Karpas-422 (cell line): ENCODE results near the gene FNIP1. TPM values are rescaled to one million over a fixed set of nuclear protein-coding genes. Genes with fewer than 3 reads are reported as not detected.

Source experiments
- DNase-seq: peaks from one replicate; pipeline ENCODE4 v3.0.0-alpha.2; 2015
- H2AFZ ChIP-seq: fragments of 200-600 bp; sonication (generic); 2 replicates; pipeline ENCODE4 v1.6.1; 2014; ENCODE audit warnings: antibody characterized with exemption, low read length, mixed read lengths
- H3K27ac ChIP-seq: fragments of 200-600 bp; sonication (generic); 2 replicates; pipeline ENCODE4 v1.5.1; 2014; ENCODE audit warnings: mild to moderate bottlenecking, low read length, moderate library complexity
- H3K27me3 ChIP-seq: fragments of 200-600 bp; sonication (generic); 2 replicates; pipeline ENCODE4 v1.6.1; 2014; ENCODE audit warnings: low read length, mixed read lengths
- H3K36me3 ChIP-seq: fragments of 200-600 bp; sonication (generic); 2 replicates; pipeline ENCODE4 v1.6.1; 2014; ENCODE audit warnings: low read length, mixed read lengths; ENCODE audit not compliant: insufficient read depth
- H3K4me1 ChIP-seq: fragments of 200-600 bp; sonication (generic); 2 replicates; pipeline ENCODE4 v1.6.1; 2014; ENCODE audit warnings: mild to moderate bottlenecking, low read length, mixed read lengths
- H3K4me2 ChIP-seq: fragments of 200-600 bp; sonication (generic); 2 replicates; pipeline ENCODE4 v1.6.1; 2014; ENCODE audit warnings: low read length, low read depth, mild to moderate bottlenecking; ENCODE audit not compliant: poor library complexity, severe bottlenecking
- H3K4me3 ChIP-seq: fragments of 200-600 bp; sonication (generic); 2 replicates; pipeline ENCODE4 v1.5.1; 2014; ENCODE audit warnings: mild to moderate bottlenecking, antibody characterized with exemption, low read length, mixed read lengths
- H3K79me2 ChIP-seq: fragments of 200-600 bp; sonication (generic); 2 replicates; pipeline ENCODE4 v1.6.1; 2014; ENCODE audit warnings: mild to moderate bottlenecking, low read length, mixed read lengths
- H3K9ac ChIP-seq: fragments of 200-600 bp; sonication (generic); 2 replicates; pipeline ENCODE4 v1.6.0; 2014; ENCODE audit warnings: low read length
- H3K9me2 ChIP-seq: fragments of 200-600 bp; sonication (generic), shearing (Covaris generic); replicated peaks from 2 replicates; pipeline ENCODE4 v1.6.0; 2014; ENCODE audit warnings: mild to moderate bottlenecking, low read length, moderate library complexity; ENCODE audit not compliant: insufficient read depth
- H3K9me3 ChIP-seq: fragments of 300-700, 200-600 bp; sonication (generic); 2 replicates; pipeline ENCODE4 v1.6.1; 2014; ENCODE audit warnings: low read length, mixed read lengths
- H4K20me1 ChIP-seq: fragments of 200-600 bp; sonication (generic); 2 replicates; pipeline ENCODE4 v1.6.1; 2014; ENCODE audit warnings: mild to moderate bottlenecking, antibody characterized with exemption, low read length, low read depth; ENCODE audit not compliant: insufficient read depth
- total RNA-seq: library from RNA; depleted of rRNA; stranded (reverse); fragments of >200 nt; shearing (Covaris generic); gene quantifications from 2 replicates; pipeline ENCODE4 v1.2.3, GENCODE V29; 2014; ENCODE audit warnings: low replicate concordance

The FNIP1 gene
- total RNA-seq, 1 experiment from 2014 or later = 56.2 TPM

DNA sequence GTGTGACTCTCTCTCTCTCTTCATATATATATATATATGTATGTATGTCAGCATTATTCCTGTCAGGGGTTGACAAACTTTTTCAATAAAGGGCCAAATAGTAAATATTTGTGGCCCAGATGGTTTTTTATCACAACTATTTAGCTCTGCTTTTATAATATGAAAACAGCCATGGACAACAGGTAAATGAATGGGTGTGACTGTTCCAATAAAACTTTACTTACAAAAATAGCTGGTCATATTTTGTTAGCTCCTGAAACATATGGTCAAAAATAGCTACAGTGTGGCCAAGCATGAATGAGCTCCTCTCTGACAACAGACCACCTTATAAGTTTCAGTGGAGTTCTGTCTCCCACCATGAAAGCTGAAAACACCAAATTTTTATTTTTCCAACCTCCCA, 183.4 kb downstream of the FNIP1 start:
- Histone ChIP-seq H4K20me1 (peaks cover 27% of the 10 kb centered on the region), H3K27ac (no peak overlapping the region), H3K36me3 (peaks cover 9% of the 10 kb centered on the region; the same call in 1 of the 2 replicates), H3K9me2 (no peaks in the 10 kb centered on the region), H2AFZ (no peak overlapping the region), H3K9me3 (no peaks in the 10 kb centered on the region), H3K27me3 (no peaks in the 10 kb centered on the region), H3K79me2 (peaks cover 100% of the 10 kb centered on the region), H3K4me2 (no peak overlapping the region), H3K4me3 (no peak overlapping the region), H3K9ac (no peak overlapping the region), H3K4me1 (peaks cover 15% of the 10 kb centered on the region)
- no peak for DNase-seq

DNA sequence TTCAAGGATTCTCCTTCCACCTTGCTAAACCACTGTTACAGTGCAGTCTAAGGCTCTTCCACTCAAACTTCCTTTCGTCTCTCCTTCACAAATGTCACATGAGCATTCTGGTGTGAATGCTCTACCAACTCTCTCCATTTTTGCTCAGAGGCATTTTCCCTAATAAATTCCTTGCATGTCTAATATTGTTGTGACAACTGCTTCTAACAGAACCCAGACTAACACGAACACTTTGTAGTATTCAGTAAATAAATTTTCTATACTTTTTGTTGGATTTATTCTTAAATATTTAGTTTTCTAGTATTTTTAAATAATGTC, 185.8 kb downstream of the FNIP1 start:
- Histone ChIP-seq H3K27me3 (no peaks in the 10 kb centered on the region), H4K20me1 (peaks cover 30% of the 10 kb centered on the region), H3K9me2 (no peaks in the 10 kb centered on the region), H3K79me2 (peaks cover 100% of the 10 kb centered on the region), H3K4me3 (no peak overlapping the region), H3K4me1 (peaks cover 17% of the 10 kb centered on the region), H3K9me3 (no peaks in the 10 kb centered on the region), H3K9ac (no peak overlapping the region), H3K36me3 (no peaks in the 10 kb centered on the region; the same call in 1 of the 2 replicates), H3K27ac (no peak overlapping the region), H2AFZ (no peak overlapping the region), H3K4me2 (no peak overlapping the region)
- no peak for DNase-seq

DNA sequence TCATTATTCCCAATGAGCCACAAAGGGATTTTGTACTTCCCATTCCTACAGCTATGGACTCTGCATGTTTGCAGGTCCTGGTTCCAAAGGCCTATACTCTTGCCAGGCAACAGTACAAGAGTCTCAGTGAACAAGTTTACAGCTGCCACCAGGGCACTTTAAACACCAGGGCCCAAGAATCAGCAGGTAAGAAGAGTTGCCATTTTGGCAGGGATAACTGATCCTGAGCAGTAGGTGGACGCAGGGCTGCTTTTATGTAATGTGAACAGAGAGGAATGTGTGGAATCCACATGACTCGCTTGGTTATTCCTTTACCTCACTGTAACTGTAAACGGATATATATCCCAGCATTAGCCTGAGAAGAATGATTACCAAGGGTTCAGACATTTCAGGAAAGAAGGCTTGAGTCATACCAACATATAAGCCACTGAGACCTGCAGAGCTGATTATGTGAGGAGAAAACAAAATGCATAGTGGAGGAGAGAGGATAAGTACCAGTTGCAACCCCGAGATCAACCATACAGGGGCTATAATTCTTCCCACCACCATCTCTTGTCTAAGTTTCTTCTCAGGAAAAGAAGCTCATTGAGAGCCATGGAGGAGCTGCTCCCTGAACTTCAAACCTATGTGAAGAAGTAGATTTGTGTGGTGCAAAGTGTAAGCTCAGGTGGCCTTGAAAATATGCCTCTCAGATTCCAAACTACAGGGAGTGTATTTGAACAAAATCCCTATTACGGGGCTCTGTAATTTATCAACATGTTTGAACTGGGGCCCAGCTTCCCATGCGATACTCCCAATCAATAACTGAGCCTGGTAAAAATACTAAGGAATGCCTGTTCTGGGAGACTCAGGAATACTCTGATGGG, 186.4 kb downstream of the FNIP1 start:
- no peaks in the 10 kb centered on the region for H3K9me3 ChIP-seq
- no peak overlapping the region for H2AFZ ChIP-seq
- no peaks in the 10 kb centered on the region for H3K27me3 ChIP-seq
- no peaks in the 10 kb centered on the region; the same call in 1 of the 2 replicates for H3K36me3 ChIP-seq
- no peak for DNase-seq
- H4K20me1 ChIP-seq = peaks cover 30% of the 10 kb centered on the region
- H3K9me2 ChIP-seq = no peaks in the 10 kb centered on the region
- H3K27ac ChIP-seq = no peak overlapping the region
- H3K4me1 ChIP-seq = peaks cover 17% of the 10 kb centered on the region
- no peak overlapping the region for H3K9ac ChIP-seq
- H3K4me3 ChIP-seq = no peak overlapping the region
- no peak overlapping the region for H3K4me2 ChIP-seq
- peaks cover 99% of the 10 kb centered on the region for H3K79me2 ChIP-seq

DNA sequence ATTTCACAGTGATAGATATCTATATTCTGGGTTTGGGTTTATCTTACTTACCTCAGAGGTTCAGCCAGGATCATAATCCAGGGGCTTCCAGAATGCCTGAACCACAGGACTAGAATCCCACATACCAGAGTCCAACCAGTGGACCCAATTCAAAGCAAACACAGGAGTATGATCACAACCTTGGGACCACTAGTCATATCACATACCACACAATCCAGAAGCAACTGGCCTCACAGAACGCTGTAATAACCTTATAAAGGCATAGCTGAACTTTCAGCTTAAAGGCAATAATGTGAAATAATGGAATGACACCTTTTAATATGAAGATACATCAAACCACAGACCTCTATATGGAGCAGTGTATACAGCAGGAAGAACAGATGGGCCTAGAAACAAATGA, 187.0 kb downstream of the FNIP1 start:
- H3K9me3 ChIP-seq = no peaks in the 10 kb centered on the region
- H3K27ac ChIP-seq = no peak overlapping the region
- H3K9ac ChIP-seq = no peak overlapping the region
- H4K20me1 ChIP-seq = peaks cover 25% of the 10 kb centered on the region
- H3K27me3 ChIP-seq = no peaks in the 10 kb centered on the region
- DNase-seq = no peak
- peaks cover 17% of the 10 kb centered on the region for H3K4me1 ChIP-seq
- H3K4me2 ChIP-seq = no peak overlapping the region
- peaks cover 98% of the 10 kb centered on the region for H3K79me2 ChIP-seq
- no peaks in the 10 kb centered on the region for H3K9me2 ChIP-seq
- no peak overlapping the region for H2AFZ ChIP-seq
- H3K36me3 ChIP-seq = peaks cover 3% of the 10 kb centered on the region
- no peak overlapping the region for H3K4me3 ChIP-seq

GRCh38 chr5:131608597-131608996, 188.2 kb downstream of the FNIP1 start:
- no peak for DNase-seq
- Histone ChIP-seq H3K79me2 (peaks cover 96% of the 10 kb centered on the region), H3K4me1 (peaks cover 17% of the 10 kb centered on the region), H3K36me3 (peaks cover 11% of the 10 kb centered on the region), H3K9me2 (no peaks in the 10 kb centered on the region), H2AFZ (no peak overlapping the region), H3K4me3 (no peak overlapping the region), H3K4me2 (no peak overlapping the region), H3K9ac (no peak overlapping the region), H3K27ac (no peak overlapping the region), H3K27me3 (no peaks in the 10 kb centered on the region), H3K9me3 (no peaks in the 10 kb centered on the region), H4K20me1 (peaks cover 20% of the 10 kb centered on the region)

DNA sequence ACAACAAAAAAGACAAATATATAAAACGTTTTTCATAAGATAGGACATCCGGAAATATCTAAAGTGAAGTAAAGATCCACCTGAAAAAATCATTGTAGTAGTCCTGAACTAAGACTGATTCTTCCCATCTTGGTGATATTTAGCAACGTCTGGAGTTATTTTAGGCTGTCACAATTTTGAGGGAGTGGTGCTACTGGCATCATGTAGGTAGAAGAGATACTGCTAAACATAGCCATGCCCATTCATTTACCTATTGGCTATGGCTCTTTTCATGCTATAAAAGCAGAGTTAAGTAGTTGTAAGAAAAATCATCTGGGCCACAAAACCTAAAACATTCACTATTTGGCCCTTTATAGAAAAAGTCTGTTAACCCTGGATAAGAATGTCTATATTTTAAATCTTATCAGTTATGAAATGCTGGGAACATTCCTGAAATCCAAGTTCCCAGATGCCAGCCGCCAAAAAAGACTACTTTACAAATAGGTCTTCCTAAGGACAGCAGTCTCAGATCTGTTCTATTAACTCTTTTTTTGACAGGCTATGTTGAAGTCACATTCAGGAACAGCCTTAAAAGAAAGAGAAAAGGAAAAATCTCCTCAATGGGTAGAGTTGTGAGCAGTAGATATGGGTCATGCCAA, 188.8 kb downstream of the FNIP1 start:
- peaks cover 14% of the 10 kb centered on the region for H3K36me3 ChIP-seq
- H3K9me3 ChIP-seq = no peaks in the 10 kb centered on the region
- H3K4me1 ChIP-seq = peaks cover 17% of the 10 kb centered on the region
- no peaks in the 10 kb centered on the region for H3K27me3 ChIP-seq
- no peak overlapping the region for H3K4me3 ChIP-seq
- no peak overlapping the region for H3K27ac ChIP-seq
- no peak overlapping the region for H3K4me2 ChIP-seq
- H3K79me2 ChIP-seq = peaks cover 96% of the 10 kb centered on the region
- H3K9me2 ChIP-seq = no peaks in the 10 kb centered on the region
- DNase-seq = no peak
- H4K20me1 ChIP-seq = peaks cover 20% of the 10 kb centered on the region
- no peak overlapping the region for H3K9ac ChIP-seq
- H2AFZ ChIP-seq = no peak overlapping the region

DNA sequence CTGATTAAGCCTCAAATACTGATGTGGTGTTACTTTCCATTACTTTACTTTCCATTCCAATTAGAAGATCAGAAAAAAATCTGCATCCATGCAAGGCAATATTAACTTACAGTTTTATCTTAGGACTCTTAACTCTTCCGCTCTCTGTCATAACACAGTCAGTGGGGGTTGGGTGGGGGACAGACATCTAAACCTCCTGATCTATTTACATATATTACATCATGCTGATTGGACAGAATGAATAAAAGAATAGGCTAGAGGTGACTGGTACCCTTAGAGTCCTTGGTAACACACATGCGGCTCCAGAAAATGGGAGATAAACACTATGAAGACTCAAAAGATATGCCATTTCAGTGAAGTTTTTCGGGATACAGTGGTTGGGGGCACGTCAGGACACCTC, 189.4 kb downstream of the FNIP1 start:
- no peak for DNase-seq
- H3K9me2 ChIP-seq = no peaks in the 10 kb centered on the region
- H3K79me2 ChIP-seq = peaks cover 96% of the 10 kb centered on the region
- H3K36me3 ChIP-seq = peaks cover 20% of the 10 kb centered on the region
- peaks cover 17% of the 10 kb centered on the region for H3K4me1 ChIP-seq
- H4K20me1 ChIP-seq = peaks cover 15% of the 10 kb centered on the region
- H3K4me3 ChIP-seq = no peak overlapping the region
- H2AFZ ChIP-seq = no peak overlapping the region
- H3K9me3 ChIP-seq = no peaks in the 10 kb centered on the region
- H3K27me3 ChIP-seq = no peaks in the 10 kb centered on the region
- H3K27ac ChIP-seq = no peak overlapping the region
- no peak overlapping the region for H3K4me2 ChIP-seq
- no peak overlapping the region for H3K9ac ChIP-seq

GRCh38 chr5:131605086-131605485, 191.7 kb downstream of the FNIP1 start:
- no peak for DNase-seq
- H3K4me1 ChIP-seq = peaks cover 16% of the 10 kb centered on the region
- no peak overlapping the region for H2AFZ ChIP-seq
- peaks cover 91% of the 10 kb centered on the region for H3K79me2 ChIP-seq
- H3K9ac ChIP-seq = no peak overlapping the region
- no peak overlapping the region for H3K27ac ChIP-seq
- no peaks in the 10 kb centered on the region for H3K9me3 ChIP-seq
- H3K9me2 ChIP-seq = no peaks in the 10 kb centered on the region
- no peak overlapping the region for H3K4me2 ChIP-seq
- no peak overlapping the region for H3K4me3 ChIP-seq
- no peaks in the 10 kb centered on the region for H3K27me3 ChIP-seq
- peaks cover 11% of the 10 kb centered on the region for H4K20me1 ChIP-seq
- H3K36me3 ChIP-seq = peaks cover 28% of the 10 kb centered on the region
